Left lung (tissue), 10 donors: ENCODE results near the gene CCL5. TPM values are rescaled to one million over a fixed set of nuclear protein-coding genes. Genes with fewer than 3 reads are reported as not detected.

Source experiments
- ATAC-seq: fragments of 200-7000 bp; cut with Tn5 transposase; one replicate; pipeline ENCODE4 v1.9.1; 2020; ENCODE audit warnings: moderate library complexity
- DNase-seq, 4 donors: peaks; one replicate each; pipeline ENCODE4 v3.0.0-alpha.2; 2013 to 2020
- H3K27ac ChIP-seq, 2 donors: fragments of 200-600 bp; sonication (generic) in 1 of 2; one replicate each; pipeline versions ENCODE4 v1.5.0 to v1.8.0; 2020 to 2021
- H3K27me3 ChIP-seq, 2 donors: fragments of 200-600 bp; sonication (generic) in 1 of 2; one replicate each; pipeline versions ENCODE4 v1.5.0 to v1.8.0; 2020 to 2021
- H3K36me3 ChIP-seq, 2 donors: fragments of 200-600 bp; sonication (generic) in 1 of 2; one replicate each; pipeline versions ENCODE4 v1.5.0 to v1.8.0; 2020 to 2021
- H3K4me1 ChIP-seq, 2 donors: fragments of 200-600 bp; one replicate each; pipeline ENCODE4 v1.8.0; 2021
- H3K4me3 ChIP-seq, 2 donors: fragments of 200-600 bp; sonication (generic) in 1 of 2; one replicate each; pipeline versions ENCODE4 v1.5.0 to v1.8.0; 2020 to 2021; ENCODE audit warnings: mild to moderate bottlenecking in 1 of 2
- H3K9me3 ChIP-seq, 2 donors: fragments of 200-600 bp; sonication (generic) in 1 of 2; one replicate each; pipeline versions ENCODE4 v1.5.0 to v1.8.0; 2020 to 2021
- CTCF ChIP-seq, 2 donors: fragments of 200-600 bp; sonication (generic) in 1 of 2; IDR thresholded peaks; one replicate each; pipeline versions ENCODE4 v1.5.0 to v1.8.0; 2021; ENCODE audit warnings: antibody characterized with exemption in 2 of 2
- intact Hi-C, 2 donors: fragments of 100-400 bp; cut with DNase I; formaldehyde crosslinking; loops; one replicate each; pipeline versions ENCODE4 v1.11.2 to v1.14.2; 2022
- polyA plus RNA-seq, 6 donors: library from polyadenylated mRNA; unstranded; fragments of 120-200 nt; gene quantifications; one replicate each; pipeline ENCODE4 v1.2.1, GENCODE V29; 2013; ENCODE audit not compliant: insufficient read length in 6 of 6
- total RNA-seq, 2 donors: library from RNA; stranded (reverse); fragmentation: NEBNext Ultra II Directional; extraction: Animal tissue kit (Norgen Biotek cat#: 25700); gene quantifications; one replicate each; pipeline ENCODE4 v1.2.1, GENCODE V29; 2021
- donor health status: DM: no; HTN: yes; CAD: no.
- donor health status: DM: no; HTN: no; CAD: no.

Gene CCL5
- total and polyA plus RNA-seq, 8 donors = 2.9 to 12.4 (median 4.3) TPM

GRCh38 chr17:35912942-35913341 lies 32.8 kb upstream of the CCL5 start:
- no peak for DNase-seq
- Histone ChIP-seq H3K4me3 (no peak overlapping the region), H3K27ac (no peak overlapping the region), H3K27me3 (no peaks in the 10 kb centered on the region), H3K9me3 (no peaks in the 10 kb centered on the region), H3K36me3 (no peaks in the 10 kb centered on the region), H3K4me1 (no peaks in the 10 kb centered on the region)
- no peak for TF ChIP-seq CTCF (IDR thresholded peaks at IDR 0.05)
- intact Hi-C loops = no loop called here
- ATAC-seq = no peak

- H3K4me1 ChIP-seq = no peaks in the 10 kb centered on the region
- no peak for TF ChIP-seq CTCF (IDR thresholded peaks at IDR 0.05)
- no peaks in the 10 kb centered on the region for H3K9me3 ChIP-seq
- intact Hi-C loops = no loop called here
- H3K27ac ChIP-seq = no peak overlapping the region
- no peak overlapping the region for H3K4me3 ChIP-seq
- DNase-seq (no peak), ATAC-seq (no peak)
- H3K36me3 ChIP-seq = no peaks in the 10 kb centered on the region
- no peaks in the 10 kb centered on the region for H3K27me3 ChIP-seq
Measured at GRCh38 chr17:35912339-35912912, 32.3 kb upstream of the CCL5 start.

GRCh38 chr17:35909408-35909807 lies 29.2 kb upstream of the CCL5 start:
- no peak overlapping the region for H3K4me3 ChIP-seq
- no peaks in the 10 kb centered on the region for H3K27me3 ChIP-seq
- no peaks in the 10 kb centered on the region for H3K9me3 ChIP-seq
- no peak overlapping the region for H3K27ac ChIP-seq
- ATAC-seq (no peak), DNase-seq (no peak)
- H3K36me3 ChIP-seq = no peaks in the 10 kb centered on the region
- intact Hi-C loops = no loop called here
- no peak for TF ChIP-seq CTCF (IDR thresholded peaks at IDR 0.05)
- H3K4me1 ChIP-seq = no peaks in the 10 kb centered on the region

GRCh38 chr17:35907691-35908090 lies 27.5 kb upstream of the CCL5 start:
- Histone ChIP-seq H3K27me3 (no peaks in the 10 kb centered on the region), H3K9me3 (no peaks in the 10 kb centered on the region), H3K4me3 (no peak overlapping the region), H3K27ac (no peak overlapping the region), H3K36me3 (no peaks in the 10 kb centered on the region), H3K4me1 (no peaks in the 10 kb centered on the region)
- DNase-seq = no peak
- no peak for TF ChIP-seq CTCF (IDR thresholded peaks at IDR 0.05)
- intact Hi-C loops = no loop called here
- no peak for ATAC-seq

- TF ChIP-seq CTCF (IDR thresholded peaks at IDR 0.05) = no peak
- no peaks in the 10 kb centered on the region for H3K9me3 ChIP-seq
- no peak overlapping the region for H3K27ac ChIP-seq
- no peaks in the 10 kb centered on the region for H3K27me3 ChIP-seq
- ATAC-seq = no peak
- H3K4me3 ChIP-seq = no peak overlapping the region
- H3K36me3 ChIP-seq = no peaks in the 10 kb centered on the region
- no peaks in the 10 kb centered on the region for H3K4me1 ChIP-seq
- intact Hi-C loops = no loop called here
- no peak for DNase-seq
Measured at GRCh38 chr17:35906926-35907637, 26.9 kb upstream of the CCL5 start.
